Body of pancreas (tissue), 4 donors: ENCODE data around the gene PEF1. TPM values are rescaled to one million over a fixed set of nuclear protein-coding genes. Genes with fewer than 3 reads are reported as not detected.

Experiments
- ATAC-seq: fragments of 150-250 bp; one replicate; pipeline ENCODE4 v1.9.1; 2016
- DNase-seq, 4 donors: peaks; one replicate each; pipeline ENCODE4 v3.0.0-alpha.2; 2019
- H3K27ac ChIP-seq, 4 donors: fragments of 200-600 bp; sonication (generic); 1 replicate in 3 of 4; 2 replicates in 1 of 4; pipeline versions ENCODE4 v1.5.1 to v1.6.1; 2016 to 2019; ENCODE audit warnings: mild to moderate bottlenecking in 1 of 4, mixed read lengths in 1 of 4, moderate library complexity in 1 of 4
- H3K27me3 ChIP-seq, 2 donors: fragments of 200-600 bp; sonication (generic); one replicate each; pipeline ENCODE4 v1.6.0; 2016; ENCODE audit warnings: mild to moderate bottlenecking in 1 of 2
- H3K36me3 ChIP-seq, 2 donors: fragments of 200-600 bp; sonication (generic); replicated peaks in 1 of 2; 2 replicates each; pipeline ENCODE4 v1.5.1; 2016; ENCODE audit warnings: low read depth in 2 of 2; ENCODE audit not compliant: insufficient read depth in 1 of 2
- H3K4me1 ChIP-seq: fragments of 200-600 bp; sonication (generic); one replicate; pipeline ENCODE4 v1.6.0; 2016
- H3K4me3 ChIP-seq, 2 donors: fragments of 200-600 bp; sonication (generic); 1 replicate in 1 of 2; 2 replicates in 1 of 2; pipeline ENCODE4 v1.5.1; 2016 to 2019
- H3K9me3 ChIP-seq, 3 donors: fragments of 200-600 bp; sonication (generic); 1 replicate in 2 of 3; 2 replicates in 1 of 3; pipeline ENCODE4 v1.5.1; 2016
- POLR2A ChIP-seq, 3 donors: fragments of 450-650 bp; IDR thresholded peaks; one replicate each; pipeline ENCODE4 v1.6.1; 2016; ENCODE audit warnings: antibody characterized with exemption in 3 of 3, mild to moderate bottlenecking in 2 of 3
- WGBS, 2 donors: methylation state at CpG; one replicate each; pipeline ENCODE4 v1.1.5; 2017; 5-methylcytosine and 5-hydroxymethylcytosine counted together
- intact Hi-C: fragments of 100-400 bp; cut with DNase I; formaldehyde crosslinking; loops from one replicate; pipeline ENCODE4 v1.15.1; 2023
- total RNA-seq, 2 donors: library from RNA; depleted of rRNA; stranded (reverse); fragments of >200 nt; gene quantifications; one replicate each; pipeline ENCODE4 v1.1.0, GENCODE V29; 2016
- TF ChIP-seq, protein P1 (sequence below), 7 experiments: fragments of 450-650 bp in 4 of 7; fragments of 200-600 bp in 3 of 7; sonication (generic) in 3 of 7; IDR thresholded peaks; one replicate each; pipeline ENCODE4 v1.5.1; 2016 to 2019; ENCODE audit warnings: antibody characterized with exemption in 7 of 7

Gene PEF1
- total RNA-seq, 2 donors from 2014 or later: 23.6 to 24.1 TPM

DNA sequence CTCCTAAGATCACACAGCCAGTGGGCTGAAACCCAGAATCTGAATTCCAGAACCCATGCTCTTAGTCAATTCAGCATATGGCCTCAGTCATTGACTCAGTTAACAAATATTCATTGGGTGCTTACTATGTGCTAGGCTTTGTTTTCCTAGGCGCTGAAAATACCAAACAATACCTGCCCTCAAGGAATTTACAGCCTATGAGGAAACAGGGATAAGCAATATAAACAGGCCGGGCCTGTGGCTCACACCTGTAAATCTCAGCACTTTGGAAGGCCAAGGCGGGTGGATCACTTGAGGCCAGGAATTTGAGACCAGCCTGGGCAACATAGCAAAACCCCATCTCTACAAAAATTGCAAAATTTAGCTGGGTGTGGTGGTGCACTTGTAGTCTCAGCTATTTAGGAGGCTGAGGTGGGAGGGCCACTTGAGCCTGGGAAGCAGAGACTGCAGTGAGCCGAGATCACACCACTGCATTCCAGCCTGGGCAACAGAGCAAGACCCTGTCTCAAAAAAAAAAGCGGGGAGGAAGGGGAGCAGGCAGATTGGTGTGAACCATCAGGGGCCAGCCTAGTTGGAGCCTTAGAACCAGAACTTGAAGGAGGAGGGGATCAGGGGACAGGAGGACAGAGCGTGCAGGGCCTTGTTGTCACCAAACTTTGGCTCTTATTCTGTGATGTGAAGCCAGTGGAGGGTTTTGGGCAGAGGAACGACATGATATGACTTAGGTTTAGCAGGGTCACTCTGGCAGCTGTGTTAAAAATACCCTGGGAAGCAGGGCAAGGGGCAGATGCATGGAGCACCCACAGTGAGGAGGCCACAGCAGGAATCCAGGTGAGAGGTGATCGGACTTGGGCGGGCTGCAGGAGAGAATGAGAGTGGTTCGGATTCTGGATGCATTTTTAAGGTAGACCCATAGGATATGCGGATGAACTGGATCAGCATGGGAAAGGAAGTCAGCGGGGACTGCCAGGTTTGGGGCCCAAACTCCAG is 62.6 kb downstream of the PEF1 start:
- Histone ChIP-seq H3K4me3 (no peak overlapping the region), H3K27ac (peak overlapping the region in 3 of 4 donors; percentile 8 to 21 (median 10)), H3K36me3 (no peaks in the 10 kb centered on the region), H3K4me1 (peaks cover 43% of the 10 kb centered on the region), H3K27me3 (no peaks in the 10 kb centered on the region), H3K9me3 (no peaks in the 10 kb centered on the region)
- intact Hi-C loops: no loop called here
- DNase-seq (no peak), ATAC-seq (no peak)
- WGBS, 2 donors: 76 to 79% methylated on average over 12 of the region's 12 CpGs
- TF ChIP-seq, protein P1, sequence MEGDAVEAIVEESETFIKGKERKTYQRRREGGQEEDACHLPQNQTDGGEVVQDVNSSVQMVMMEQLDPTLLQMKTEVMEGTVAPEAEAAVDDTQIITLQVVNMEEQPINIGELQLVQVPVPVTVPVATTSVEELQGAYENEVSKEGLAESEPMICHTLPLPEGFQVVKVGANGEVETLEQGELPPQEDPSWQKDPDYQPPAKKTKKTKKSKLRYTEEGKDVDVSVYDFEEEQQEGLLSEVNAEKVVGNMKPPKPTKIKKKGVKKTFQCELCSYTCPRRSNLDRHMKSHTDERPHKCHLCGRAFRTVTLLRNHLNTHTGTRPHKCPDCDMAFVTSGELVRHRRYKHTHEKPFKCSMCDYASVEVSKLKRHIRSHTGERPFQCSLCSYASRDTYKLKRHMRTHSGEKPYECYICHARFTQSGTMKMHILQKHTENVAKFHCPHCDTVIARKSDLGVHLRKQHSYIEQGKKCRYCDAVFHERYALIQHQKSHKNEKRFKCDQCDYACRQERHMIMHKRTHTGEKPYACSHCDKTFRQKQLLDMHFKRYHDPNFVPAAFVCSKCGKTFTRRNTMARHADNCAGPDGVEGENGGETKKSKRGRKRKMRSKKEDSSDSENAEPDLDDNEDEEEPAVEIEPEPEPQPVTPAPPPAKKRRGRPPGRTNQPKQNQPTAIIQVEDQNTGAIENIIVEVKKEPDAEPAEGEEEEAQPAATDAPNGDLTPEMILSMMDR (IDR thresholded peaks at IDR 0.05): no peak
- no peak for TF ChIP-seq POLR2A (IDR thresholded peaks at IDR 0.05)

DNA sequence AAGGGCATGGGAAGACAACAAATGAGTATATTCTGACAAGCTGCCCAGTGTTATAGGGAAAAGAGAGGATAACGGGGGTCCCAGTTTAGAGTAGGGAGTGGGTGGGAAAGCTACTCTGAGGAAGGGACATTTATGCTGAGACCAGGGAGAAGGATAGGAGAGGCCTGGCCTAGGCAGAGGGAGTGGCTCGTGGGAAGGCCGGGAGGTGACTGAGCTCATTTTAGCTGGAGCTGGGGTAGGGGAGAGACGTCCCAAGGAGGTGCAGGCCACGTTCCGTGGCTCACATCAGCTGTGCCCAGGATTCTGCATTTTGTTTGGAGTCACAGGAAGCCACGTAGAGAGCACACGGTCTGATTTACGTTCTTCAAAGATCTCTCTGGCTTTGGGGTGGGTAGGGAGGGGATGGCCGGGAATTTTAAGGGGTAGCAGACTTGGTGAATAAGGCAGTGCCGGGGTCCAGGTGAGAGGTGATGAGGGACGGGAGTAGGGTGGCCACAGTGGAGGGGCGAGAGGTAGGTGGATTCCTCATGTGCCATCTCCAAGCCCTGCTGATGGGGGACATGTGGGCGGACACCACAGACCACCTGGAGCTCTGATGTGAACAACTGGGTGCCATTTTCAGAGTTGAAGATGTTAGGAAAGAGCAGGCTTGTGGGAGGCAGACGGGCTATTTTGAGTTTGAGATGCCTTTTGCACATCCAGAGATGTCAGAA is 63.6 kb downstream of the PEF1 start:
- Histone ChIP-seq H3K4me3 (no peak overlapping the region), H3K27ac (peak overlapping the region in 1 of 4 donors; percentile 51), H3K36me3 (no peaks in the 10 kb centered on the region), H3K27me3 (no peaks in the 10 kb centered on the region), H3K4me1 (peaks cover 44% of the 10 kb centered on the region), H3K9me3 (no peaks in the 10 kb centered on the region)
- ATAC-seq (no peak), DNase-seq (no peak)
- TF ChIP-seq POLR2A (IDR thresholded peaks at IDR 0.05): no peak
- TF ChIP-seq, protein P1 (IDR thresholded peaks at IDR 0.05): no peak
- intact Hi-C loops: no loop called here
- WGBS, 2 donors: 86 to 87% methylated on average over 15 of the region's 15 CpGs

DNA sequence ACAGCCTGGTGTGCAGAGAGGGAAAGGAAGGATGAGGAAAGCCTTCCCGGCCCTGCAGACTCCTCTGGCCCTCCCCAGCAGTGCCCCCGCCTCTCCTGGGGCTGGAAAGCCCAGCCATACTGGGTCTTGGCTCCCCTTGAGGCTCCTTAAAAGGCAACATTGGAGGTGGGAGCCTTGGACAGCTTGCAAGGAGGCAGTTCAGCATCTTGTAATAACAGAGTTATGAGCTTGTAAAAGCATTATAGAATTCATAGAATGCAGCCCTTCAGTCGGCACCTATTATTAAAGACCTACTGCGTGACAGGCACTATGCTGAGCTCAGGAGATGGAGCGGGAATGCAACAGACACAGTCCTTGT is 64.2 kb downstream of the PEF1 start:
- peak overlapping the region in 2 of 4 donors; percentile 31 to 51 for H3K27ac ChIP-seq
- intact Hi-C loops: no loop called here
- no peak for ATAC-seq
- H3K27me3 ChIP-seq: no peaks in the 10 kb centered on the region
- no peak overlapping the region for H3K4me3 ChIP-seq
- no peaks in the 10 kb centered on the region for H3K36me3 ChIP-seq
- TF ChIP-seq, protein P1 (IDR thresholded peaks at IDR 0.05): no peak
- no peak for TF ChIP-seq POLR2A (IDR thresholded peaks at IDR 0.05)
- H3K4me1 ChIP-seq: peaks cover 48% of the 10 kb centered on the region
- 59 to 70% methylated on average over 4 to 5 of the region's 5 CpGs for WGBS, 2 donors
- H3K9me3 ChIP-seq: no peaks in the 10 kb centered on the region
- no peak for DNase-seq

Other genes starting within 250 kb of the PEF1 start
- gene SERINC2, start 231.7 kb downstream of the PEF1 start, total RNA-seq: 10 to 100 TPM; 14.5 to 41.2 TPM
- 100 to 1,000 TPM in 1 of 2 donors, 10 to 100 TPM in 1; 47.2 to 148 TPM for gene TINAGL1, start 68.4 kb downstream of the PEF1 start, total RNA-seq
- gene HCRTR1, start 27.2 kb downstream of the PEF1 start, total RNA-seq: not detected
- 10 to 100 TPM; 10.1 to 15.8 TPM for gene COL16A1, start 59.1 kb upstream of the PEF1 start, total RNA-seq
- gene ADGRB2, start 119.5 kb upstream of the PEF1 start, total RNA-seq: 1 to 10 TPM in 1 of 2 donors, under 1 TPM in 1; 0.26 to 3.0 TPM
- gene SPOCD1, start 171.1 kb upstream of the PEF1 start, total RNA-seq: under 1 TPM in 1 of 2 donors, not detected in 1; 0.26 TPM